NCI-H128 (cell line): ENCODE data around the gene OR10D3.
"Not testable (repeated sequence)": the region's sequence is repeated elsewhere in the genome, so short reads cannot be mapped to it uniquely, and the experiment has no call there.

Experiments
- DNase-seq: peaks from one replicate; lab custom pipeline; 2025; ENCODE audit not compliant: unreplicated experiment; lab: John Stamatoyannopoulos, UW

Gene OR10D3

GRCh38 chr11:124183068-124183467 is at the start of gene OR10D3:
OR10D3 (plus strand) TSS chr11:124183345; CDS start chr11:124185270, 1,925 bp downstream.
- no peak for DNase-seq

GRCh38 chr11:124143034-124143433 is 40.1 kb upstream of the OR10D3 start:
- DNase-seq, result no peak

- no peak for DNase-seq
These were observed 35.2 kb upstream of the OR10D3 start for GRCh38 chr11:124147951-124148350.

- DNase-seq, result no peak
These were observed 32.5 kb upstream of the OR10D3 start for GRCh38 chr11:124150684-124151083.

- no peak for DNase-seq
These were observed 30.3 kb upstream of the OR10D3 start for GRCh38 chr11:124152770-124153407.

GRCh38 chr11:124153821-124154220 is 29.3 kb upstream of the OR10D3 start:
- no peak for DNase-seq

- DNase-seq, result no peak
These were observed 23.7 kb upstream of the OR10D3 start for GRCh38 chr11:124159481-124159880.

GRCh38 chr11:124160986-124161385 is 22.2 kb upstream of the OR10D3 start:
- no peak for DNase-seq

- no peak for DNase-seq
These were observed 15.3 kb upstream of the OR10D3 start for GRCh38 chr11:124167826-124168231.

- DNase-seq, result no peak
These were observed 14.3 kb upstream of the OR10D3 start for GRCh38 chr11:124168796-124169195.

GRCh38 chr11:124170315-124170714 is 12.8 kb upstream of the OR10D3 start:
- not testable (repeated sequence) for DNase-seq

GRCh38 chr11:124170801-124171586 is 12.2 kb upstream of the OR10D3 start:
- DNase-seq, result no peak

- DNase-seq, result no peak
These were observed 11.0 kb upstream of the OR10D3 start for GRCh38 chr11:124172101-124172500.

- no peak for DNase-seq
These were observed 10.5 kb upstream of the OR10D3 start for GRCh38 chr11:124172599-124172998.

GRCh38 chr11:124174001-124174583 is 9.1 kb upstream of the OR10D3 start:
- DNase-seq, result no peak

- no peak for DNase-seq
These were observed 6.0 kb upstream of the OR10D3 start for GRCh38 chr11:124176925-124177715.

- no peak for DNase-seq
These were observed 3.8 kb upstream of the OR10D3 start for GRCh38 chr11:124179310-124179709.

GRCh38 chr11:124190298-124191139 is 7.4 kb downstream of the OR10D3 start:
- DNase-seq, result no peak

- DNase-seq, result no peak
These were observed 10.3 kb downstream of the OR10D3 start for GRCh38 chr11:124193221-124194010.
